ENCODE data around the gene IFNB1. TPM values are rescaled to one million over a fixed set of nuclear protein-coding genes. Genes with fewer than 3 reads are reported as not detected.

Gene IFNB1
- total RNA-seq (2022) (not detected in 2 replicates), Bru-seq, nascent RNA (percentile 11 among the genes with signal in this experiment), BruChase-seq, experiment 1, labeled RNA remaining after a 2-hour chase (not detected), BruChase-seq, experiment 2, labeled RNA remaining after a 6-hour chase (not detected)
- long read RNA-seq = 0 reads

- no peaks in the 10 kb centered on the region for H3K36me3 ChIP-seq (ENCODE audit: control insufficient read depth, insufficient read depth, low read length)
- Mint-ChIP-seq H3K27me3 (ENCODE audit: insufficient read depth, unreplicated experiment) (no peaks in the 10 kb centered on the region), H3K4me1 (ENCODE audit: low read depth, unreplicated experiment) (no peaks in the 10 kb centered on the region), H3K36me3 (ENCODE audit: insufficient read depth, unreplicated experiment) (no peaks in the 10 kb centered on the region), H3K4me3 (ENCODE audit: unreplicated experiment) (no peak within 1 kb of the TSS), H3K9me3 (ENCODE audit: unreplicated experiment) (no peaks in the 10 kb centered on the region), H3K27ac (ENCODE audit: unreplicated experiment) (no peak within 1 kb of the TSS)
- no peaks in the 10 kb centered on the region for H3K27me3 ChIP-seq (replicated peaks; ENCODE audit: control insufficient read depth, insufficient read depth, low read length)
- TF ChIP-seq CTCF (IDR thresholded peaks at IDR 0.05; ENCODE audit: insufficient read depth in 1 of 2, low read depth in 1 of 2, low read length in 1 of 2, severe bottlenecking in 1 of 2, unreplicated experiment in 1 of 2) = no peak
- POLR2A ChIA-PET = no interaction called here
- H3K4me3 ChIP-seq (ENCODE audit: low read depth, low read length) = no peak within 1 kb of the TSS
- DNase-seq = no peak
- H3K9me3 ChIP-seq = no peaks in the 10 kb centered on the region
- intact Hi-C loops (cut with micrococcal nuclease; ENCODE audit: unreplicated experiment) = loop anchor here (1.0 kb wide), 1 partner anchor 34 kb away; no protein-coding TSS in a partner anchor
- peaks cover 9% of the 10 kb centered on the region for H3K4me1 ChIP-seq
- no TSS peak for BruUV-seq (replicated peaks)
- CTCF ChIA-PET = interaction anchor here (2.3 kb wide), 1 partner anchor 33 kb away, joined by 23 read pairs; no protein-coding TSS in a partner anchor
Measured at GRCh38 chr9:21077781-21078180, at the start of gene IFNB1. TSS of gene IFNB1 (minus strand) at chr9:21077942. CDS start at chr9:21077869, 73 bp downstream.

GRCh38 chr9:21121595-21122251, 44.0 kb upstream of the IFNB1 start:
- no peaks in the 10 kb centered on the region for H3K9me3 Mint-ChIP-seq (ENCODE audit: unreplicated experiment)
- Histone ChIP-seq H3K4me1 (peaks cover 8% of the 10 kb centered on the region; the same call in 1 of the 2 replicates), H3K27me3 (replicated peaks; ENCODE audit: control insufficient read depth, insufficient read depth, low read length) (no peaks in the 10 kb centered on the region), H3K9me3 (no peaks in the 10 kb centered on the region), H3K36me3 (ENCODE audit: control insufficient read depth, insufficient read depth, low read length) (no peaks in the 10 kb centered on the region), H3K4me3 (ENCODE audit: low read depth, low read length) (no peak overlapping the region)
- peaks cover 11% of the 10 kb centered on the region for H3K4me1 Mint-ChIP-seq (ENCODE audit: low read depth, unreplicated experiment)
- no peak overlapping the region for H3K4me3 Mint-ChIP-seq (ENCODE audit: unreplicated experiment)
- TF ChIP-seq CTCF (IDR thresholded peaks at IDR 0.05; ENCODE audit: insufficient read depth in 1 of 2, low read depth in 1 of 2, low read length in 1 of 2, severe bottlenecking in 1 of 2, unreplicated experiment in 1 of 2) = no peak
- intact Hi-C loops (cut with micrococcal nuclease; ENCODE audit: unreplicated experiment) = no loop called here
- ChIA-PET POLR2A (no interaction called here), CTCF (no interaction called here)
- no TSS peak for BruUV-seq (replicated peaks)
- no peak for DNase-seq
- H3K27ac Mint-ChIP-seq (ENCODE audit: unreplicated experiment) = no peak overlapping the region
- H3K27me3 Mint-ChIP-seq (ENCODE audit: insufficient read depth, unreplicated experiment) = peaks cover 5% of the 10 kb centered on the region
- no peaks in the 10 kb centered on the region for H3K36me3 Mint-ChIP-seq (ENCODE audit: insufficient read depth, unreplicated experiment)

GRCh38 chr9:21121079-21121478, 43.3 kb upstream of the IFNB1 start:
- ChIA-PET POLR2A (no interaction called here), CTCF (no interaction called here)
- BruUV-seq (replicated peaks) = no TSS peak
- no peaks in the 10 kb centered on the region for H3K9me3 Mint-ChIP-seq (ENCODE audit: unreplicated experiment)
- no peak overlapping the region for H3K27ac Mint-ChIP-seq (ENCODE audit: unreplicated experiment)
- no peaks in the 10 kb centered on the region for H3K36me3 Mint-ChIP-seq (ENCODE audit: insufficient read depth, unreplicated experiment)
- H3K4me1 Mint-ChIP-seq (ENCODE audit: low read depth, unreplicated experiment) = peaks cover 11% of the 10 kb centered on the region
- intact Hi-C loops (cut with micrococcal nuclease; ENCODE audit: unreplicated experiment) = no loop called here
- H3K4me3 Mint-ChIP-seq (ENCODE audit: unreplicated experiment) = no peak overlapping the region
- Histone ChIP-seq H3K4me1 (peaks cover 8% of the 10 kb centered on the region; the same call in 1 of the 2 replicates), H3K36me3 (ENCODE audit: control insufficient read depth, insufficient read depth, low read length) (no peaks in the 10 kb centered on the region), H3K27me3 (replicated peaks; ENCODE audit: control insufficient read depth, insufficient read depth, low read length) (no peaks in the 10 kb centered on the region), H3K4me3 (ENCODE audit: low read depth, low read length) (no peak overlapping the region), H3K9me3 (no peaks in the 10 kb centered on the region)
- peaks cover under 1% of the 10 kb centered on the region for H3K27me3 Mint-ChIP-seq (ENCODE audit: insufficient read depth, unreplicated experiment)
- DNase-seq = no peak
- no peak for TF ChIP-seq CTCF (IDR thresholded peaks at IDR 0.05; ENCODE audit: insufficient read depth in 1 of 2, low read depth in 1 of 2, low read length in 1 of 2, severe bottlenecking in 1 of 2, unreplicated experiment in 1 of 2)
